B cell (primary cell): ENCODE results near the gene LRRC36. TPM values are rescaled to one million over a fixed set of nuclear protein-coding genes. Genes with fewer than 3 reads are reported as not detected.

Source experiments
- ATAC-seq: fragments of 200-7000 bp; cut with Tn5 transposase; one replicate; pipeline ENCODE4 v1.10.0; 2021; ENCODE audit warnings: low read depth, mild to moderate bottlenecking, moderate number of reproducible peaks, moderate library complexity
- CTCF ChIA-PET: fragments of 350-600 bp; sonication (Branson Sonifier 250); formaldehyde crosslinking; loops from one replicate; lab custom pipeline; 2021; ENCODE audit warnings: antibody characterized with exemption, inconsistent platforms; lab: Charles Lee
- POLR2A ChIA-PET: fragments of 350-600 bp; sonication (Branson Sonifier 250); formaldehyde crosslinking; loops from one replicate; lab custom pipeline; 2021; ENCODE audit warnings: antibody characterized with exemption; lab: Charles Lee
- DNase-seq: peaks from one replicate; pipeline ENCODE4 v3.0.0; 2013
- H2AFZ ChIP-seq: 2 replicates; pipeline ENCODE4 v1.6.1; 2012; ENCODE audit warnings: mild to moderate bottlenecking, low read depth, low read length; ENCODE audit not compliant: insufficient read depth, poor library complexity, severe bottlenecking
- H3K27ac ChIP-seq, 2 donors: 1 replicate in 1 of 2; 2 replicates in 1 of 2; pipeline ENCODE4 v1.5.1; 2012 to 2013; ENCODE audit warnings: low read length in 2 of 2, mild to moderate bottlenecking in 2 of 2, moderate library complexity in 1 of 2
- H3K27me3 ChIP-seq, 4 experiments: fragments of 200-600 bp in 1 of 4; sonication (generic) in 1 of 4; replicated peaks in 1 of 4; 1 replicate in 2 of 4; 2 replicates in 2 of 4; pipeline versions ENCODE4 v1.6.1 to v1.7.0; 2013 to 2016; ENCODE audit warnings: low read length in 3 of 4, mild to moderate bottlenecking in 2 of 4, mixed read lengths in 1 of 4, moderate library complexity in 1 of 4; ENCODE audit not compliant: insufficient read depth in 4 of 4, control insufficient read depth in 3 of 4; ENCODE audit errors: control extremely low read depth in 1 of 4
- H3K36me3 ChIP-seq, 2 experiments: replicated peaks in 1 of 2; 1 replicate in 1 of 2; 2 replicates in 1 of 2; pipeline versions ENCODE4 v1.6.1 to v1.7.1; 2013; ENCODE audit warnings: low read length in 1 of 2; ENCODE audit not compliant: insufficient read depth in 2 of 2, control insufficient read depth in 1 of 2; ENCODE audit errors: control extremely low read depth in 1 of 2, extremely low read depth in 1 of 2
- H3K4me1 ChIP-seq, 2 donors: fragments of 200-600 bp in 1 of 2; sonication (generic) in 1 of 2; 1 replicate in 1 of 2; 2 replicates in 1 of 2; pipeline versions ENCODE4 v1.5.1 to v1.6.1; 2013 to 2017; ENCODE audit warnings: low read length in 2 of 2; ENCODE audit not compliant: control insufficient read depth in 2 of 2, insufficient read depth in 2 of 2
- H3K4me2 ChIP-seq: replicated peaks from 2 replicates; pipeline ENCODE3; 2012; ENCODE audit warnings: mild to moderate bottlenecking, low read depth, low read length; ENCODE audit not compliant: poor library complexity, severe bottlenecking
- H3K4me3 ChIP-seq, 5 experiments: fragments of 200-600 bp in 1 of 5; sonication (generic) in 1 of 5; 1 replicate in 3 of 5; 2 replicates in 2 of 5; pipeline versions ENCODE4 v1.5.1 to v1.7.0; 2011 to 2016; ENCODE audit warnings: low read length in 4 of 5, mild to moderate bottlenecking in 4 of 5, low read depth in 2 of 5, control low read depth in 1 of 5, moderate library complexity in 1 of 5; ENCODE audit not compliant: insufficient read depth in 1 of 5; ENCODE audit errors: control extremely low read depth in 1 of 5, extremely low read depth in 1 of 5
- H3K79me2 ChIP-seq: fragments of 200-600 bp; sonication (generic); one replicate; pipeline ENCODE4 v1.6.0; 2016; ENCODE audit warnings: low read length; ENCODE audit not compliant: control insufficient read depth, insufficient read depth
- H3K9ac ChIP-seq: fragments of 200-600 bp; sonication (generic); 2 replicates; pipeline ENCODE4 v1.6.1; 2017; ENCODE audit warnings: mild to moderate bottlenecking, low read length, moderate library complexity
- H3K9me3 ChIP-seq, 3 donors: one replicate each; pipeline versions ENCODE4 v1.6.1 to v1.7.1; 2013; ENCODE audit warnings: low read length in 2 of 3; ENCODE audit not compliant: control insufficient read depth in 2 of 3, insufficient read depth in 1 of 3; ENCODE audit errors: control extremely low read depth in 1 of 3
- H4K20me1 ChIP-seq: 2 replicates; pipeline ENCODE4 v1.6.0; 2012; ENCODE audit warnings: mild to moderate bottlenecking, low read length; ENCODE audit not compliant: insufficient read depth, control insufficient read depth, poor library complexity, severe bottlenecking
- H3K27ac Mint-ChIP-seq: one replicate; pipeline ENCODE4 v1.8.0; 2021; ENCODE audit warnings: mixed read lengths
- H3K27me3 Mint-ChIP-seq: one replicate; pipeline ENCODE4 v1.8.0; 2021; ENCODE audit warnings: mixed read lengths
- H3K4me1 Mint-ChIP-seq: one replicate; pipeline ENCODE4 v1.8.0; 2021; ENCODE audit warnings: mixed read lengths
- H3K4me3 Mint-ChIP-seq: one replicate; pipeline ENCODE4 v1.8.0; 2021; ENCODE audit warnings: mixed read lengths
- H3K9me3 Mint-ChIP-seq: one replicate; pipeline ENCODE4 v1.8.0; 2022; ENCODE audit warnings: mixed read lengths; ENCODE audit not compliant: insufficient read depth
- EZH2 ChIP-seq: IDR thresholded peaks from 2 replicates; pipeline ENCODE4 v1.6.1; 2012; ENCODE audit warnings: borderline replicate concordance, low read depth, mild to moderate bottlenecking, moderate library complexity, low read length; ENCODE audit not compliant: insufficient read depth, poor library complexity, severe bottlenecking
- WGBS: methylation state at CpG from one replicate; pipeline ENCODE4 v1.1.5; 2013; ENCODE audit warnings: missing lambda C conversion rate; ENCODE audit not compliant: insufficient coverage; 5-methylcytosine and 5-hydroxymethylcytosine counted together
- intact Hi-C: fragments of 100-400 bp; cut with micrococcal nuclease; formaldehyde crosslinking; loops from one replicate; pipeline ENCODE4 v1.10.0; 2022
- polyA plus RNA-seq: library from polyadenylated mRNA; depleted of rRNA; stranded (reverse); fragments of >200 nt; gene quantifications from 2 replicates; pipeline ENCODE4 v1.2.3, GENCODE V29; 2012
- total RNA-seq, 2 donors: library from RNA; stranded (reverse); fragments of 120-200 nt in 1 of 2; gene quantifications; 1 replicate in 1 of 2; 2 replicates in 1 of 2; pipeline versions ENCODE4 v1.2.3 to v1.2.4, GENCODE V29; 2013 to 2022
- TF ChIP-seq, protein P1 (sequence below): fragments of 200-600 bp; IDR thresholded peaks from one replicate; pipeline ENCODE4 v1.8.0; 2022; ENCODE audit warnings: antibody characterized with exemption, mild to moderate bottlenecking

LRRC36 gene
- total and polyA plus RNA-seq, 2 donors (not counting 1 experiment from before 2014, with no cell fraction given) = 0.98 TPM; not detected in 1

DNA sequence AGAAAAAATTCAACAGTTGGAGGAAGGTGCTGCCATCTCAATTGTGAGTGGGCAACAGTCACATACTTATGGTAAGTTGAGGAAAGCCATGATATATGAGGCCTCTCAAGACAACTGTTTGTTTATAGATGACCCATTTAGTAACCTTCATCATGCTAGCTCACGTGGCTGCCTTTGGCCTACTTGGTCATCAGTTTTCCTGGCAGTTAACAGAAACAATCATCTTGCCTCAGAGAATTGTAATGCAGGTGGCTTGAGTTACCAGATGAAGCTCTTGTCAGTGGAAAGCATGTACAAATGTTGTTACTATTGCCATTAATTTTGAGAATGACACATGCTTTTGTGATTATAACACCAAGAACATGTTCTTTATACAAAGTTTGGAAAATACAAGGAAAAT lies 52.0 kb downstream of the LRRC36 start:
- TF ChIP-seq EZH2 = no peak
- TF ChIP-seq, protein P1, sequence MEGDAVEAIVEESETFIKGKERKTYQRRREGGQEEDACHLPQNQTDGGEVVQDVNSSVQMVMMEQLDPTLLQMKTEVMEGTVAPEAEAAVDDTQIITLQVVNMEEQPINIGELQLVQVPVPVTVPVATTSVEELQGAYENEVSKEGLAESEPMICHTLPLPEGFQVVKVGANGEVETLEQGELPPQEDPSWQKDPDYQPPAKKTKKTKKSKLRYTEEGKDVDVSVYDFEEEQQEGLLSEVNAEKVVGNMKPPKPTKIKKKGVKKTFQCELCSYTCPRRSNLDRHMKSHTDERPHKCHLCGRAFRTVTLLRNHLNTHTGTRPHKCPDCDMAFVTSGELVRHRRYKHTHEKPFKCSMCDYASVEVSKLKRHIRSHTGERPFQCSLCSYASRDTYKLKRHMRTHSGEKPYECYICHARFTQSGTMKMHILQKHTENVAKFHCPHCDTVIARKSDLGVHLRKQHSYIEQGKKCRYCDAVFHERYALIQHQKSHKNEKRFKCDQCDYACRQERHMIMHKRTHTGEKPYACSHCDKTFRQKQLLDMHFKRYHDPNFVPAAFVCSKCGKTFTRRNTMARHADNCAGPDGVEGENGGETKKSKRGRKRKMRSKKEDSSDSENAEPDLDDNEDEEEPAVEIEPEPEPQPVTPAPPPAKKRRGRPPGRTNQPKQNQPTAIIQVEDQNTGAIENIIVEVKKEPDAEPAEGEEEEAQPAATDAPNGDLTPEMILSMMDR = no peak
- ChIA-PET POLR2A (no interaction called here), CTCF (interaction anchor here (1.0 kb wide), 1 partner anchor 28 kb away, joined by 3 read pairs; no protein-coding TSS in a partner anchor)
- H3K4me3 Mint-ChIP-seq = no peak overlapping the region
- Histone ChIP-seq H3K27ac (no peak overlapping the region), H3K79me2 (no peaks in the 10 kb centered on the region), H2AFZ (no peak overlapping the region), H3K4me2 (no peak overlapping the region), H3K4me1 (no peaks in the 10 kb centered on the region), H3K36me3 (no peaks in the 10 kb centered on the region), H3K9me3 (no peaks in the 10 kb centered on the region), H3K4me3 (no peak overlapping the region), H3K9ac (no peak overlapping the region), H3K27me3 (no peaks in the 10 kb centered on the region), H4K20me1 (no peaks in the 10 kb centered on the region)
- peaks cover 3% of the 10 kb centered on the region for H3K27me3 Mint-ChIP-seq
- DNase-seq = no peak
- no peaks in the 10 kb centered on the region for H3K9me3 Mint-ChIP-seq
- no peaks in the 10 kb centered on the region for H3K4me1 Mint-ChIP-seq
- no peak for ATAC-seq
- no peak overlapping the region for H3K27ac Mint-ChIP-seq
- intact Hi-C loops = no loop called here
- whole genome bisulfite sequencing = no CpG with 5 or more reads among the region's 1 CpG

DNA sequence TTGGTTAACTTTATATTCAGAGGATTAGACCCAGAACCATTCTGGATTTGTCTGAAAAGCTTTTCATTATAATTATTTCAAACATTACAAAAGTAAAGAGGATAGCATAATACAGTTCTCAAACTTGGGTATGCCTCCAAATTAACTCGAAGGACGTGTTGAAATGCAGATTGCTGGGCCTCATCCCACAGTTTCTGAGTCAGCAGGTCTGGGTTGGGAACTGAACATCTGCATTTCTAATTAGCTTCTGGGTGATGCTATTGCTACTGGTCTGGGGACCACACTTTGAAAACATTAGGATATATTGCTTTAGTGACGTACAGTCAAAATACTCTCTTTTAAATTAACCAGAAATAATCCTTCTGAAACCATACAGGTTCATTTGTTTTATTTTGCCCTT lies 56.7 kb downstream of the LRRC36 start:
- Mint-ChIP-seq H3K4me3 (no peak overlapping the region), H3K4me1 (no peaks in the 10 kb centered on the region), H3K9me3 (no peaks in the 10 kb centered on the region), H3K27ac (no peak overlapping the region), H3K27me3 (no peaks in the 10 kb centered on the region)
- intact Hi-C loops = no loop called here
- DNase-seq (no peak), ATAC-seq (no peak)
- Histone ChIP-seq H3K36me3 (no peaks in the 10 kb centered on the region), H3K27me3 (no peaks in the 10 kb centered on the region), H2AFZ (no peak overlapping the region), H3K79me2 (no peaks in the 10 kb centered on the region), H3K4me1 (no peaks in the 10 kb centered on the region), H3K9ac (no peak overlapping the region), H3K27ac (no peak overlapping the region), H3K4me2 (no peak overlapping the region), H3K9me3 (no peaks in the 10 kb centered on the region), H3K4me3 (no peak overlapping the region), H4K20me1 (no peaks in the 10 kb centered on the region)
- POLR2A ChIA-PET = interaction anchor here (0.6 kb wide), 1 partner anchor 10 kb away, joined by 3 read pairs; the partner anchor contains the start of gene TPPP3
- 87% methylated on average over 2 of the region's 3 CpGs for WGBS
- CTCF ChIA-PET = no interaction called here
- TF ChIP-seq EZH2 = no peak
- TF ChIP-seq, protein P1 = no peak
